GM12878 (cell line): ENCODE measurements around the gene ZC3H8.

Experiments used
- JUNB ChIP-seq: IDR thresholded peaks from 2 replicates; pipeline ENCODE4 v1.6.1; 2016; ENCODE audit warnings: antibody characterized with exemption, mild to moderate bottlenecking
- NFYA ChIP-seq: IDR thresholded peaks from 2 replicates; pipeline ENCODE4 v1.6.1; 2011; ENCODE audit warnings: low read depth, mild to moderate bottlenecking, low read length, improper control_type of control experiment, borderline replicate concordance
- SPI1 ChIP-seq: IDR thresholded peaks from 2 replicates; pipeline ENCODE4 v1.6.1; 2011; ENCODE audit warnings: low read depth, mild to moderate bottlenecking, low read length, moderate library complexity, borderline replicate concordance; ENCODE audit not compliant: insufficient read depth
- TF ChIP-seq, protein P1 (sequence below): IDR thresholded peaks from 2 replicates; pipeline ENCODE4 v1.6.1; 2012; ENCODE audit warnings: low read depth, low read length, improper control_type of control experiment

GRCh38 chr2:112301973-112302372, 47.1 kb upstream of the ZC3H8 start:
- TF ChIP-seq NFYA = no peak
- TF ChIP-seq, protein P1, sequence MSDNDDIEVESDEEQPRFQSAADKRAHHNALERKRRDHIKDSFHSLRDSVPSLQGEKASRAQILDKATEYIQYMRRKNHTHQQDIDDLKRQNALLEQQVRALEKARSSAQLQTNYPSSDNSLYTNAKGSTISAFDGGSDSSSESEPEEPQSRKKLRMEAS = no peak
- no peak for TF ChIP-seq SPI1
- no peak for TF ChIP-seq JUNB
